Lower leg skin (tissue), 4 donors: ENCODE data around the gene LARP1. TPM values are rescaled to one million over a fixed set of nuclear protein-coding genes. Genes with fewer than 3 reads are reported as not detected.

Source experiments
- DNase-seq, 2 donors: peaks; one replicate each; pipeline ENCODE4 v3.0.0-alpha.2; 2019; ENCODE audit warnings: low spot score in 2 of 2
- H3K4me3 ChIP-seq: fragments of 200-600 bp; sonication (generic); 2 replicates; pipeline ENCODE4 v1.5.1; 2017; ENCODE audit warnings: mild to moderate bottlenecking, low read depth; ENCODE audit not compliant: poor library complexity, severe bottlenecking
- CTCF ChIP-seq, 3 donors: fragments of 450-650 bp; IDR thresholded peaks; one replicate each; pipeline ENCODE4 v1.5.1; 2016; ENCODE audit warnings: antibody characterized with exemption in 3 of 3, mild to moderate bottlenecking in 3 of 3, moderate library complexity in 2 of 3
- POLR2A ChIP-seq, 2 donors: fragments of 450-650 bp; IDR thresholded peaks; one replicate each; pipeline ENCODE4 v1.6.1; 2016 to 2017; ENCODE audit warnings: antibody characterized with exemption in 2 of 2, mild to moderate bottlenecking in 1 of 2, moderate library complexity in 1 of 2
- WGBS, 2 donors: methylation state at CpG; one replicate each; pipeline ENCODE4 v1.1.5; 2018; 5-methylcytosine and 5-hydroxymethylcytosine counted together
- intact Hi-C: fragments of 100-400 bp; cut with DNase I; formaldehyde crosslinking; loops from one replicate; pipeline ENCODE4 v1.15.0; 2023; ENCODE audit warnings: low total_unique reads
- total RNA-seq, 4 donors: library from RNA; depleted of rRNA; stranded (reverse); fragments of >200 nt; gene quantifications; one replicate each; pipeline ENCODE4 v1.1.0, GENCODE V29; 2016

Gene LARP1
- total RNA-seq, 4 donors from 2014 or later: 96.0 to 115 (median 104) TPM

- intact Hi-C loops: no loop called here
- 24 to 29% methylated on average over 5 of the region's 5 CpGs for whole genome bisulfite sequencing, 2 donors
Measured at GRCh38 chr5:154860123-154860522, 104.9 kb downstream of the LARP1 start.

DNA sequence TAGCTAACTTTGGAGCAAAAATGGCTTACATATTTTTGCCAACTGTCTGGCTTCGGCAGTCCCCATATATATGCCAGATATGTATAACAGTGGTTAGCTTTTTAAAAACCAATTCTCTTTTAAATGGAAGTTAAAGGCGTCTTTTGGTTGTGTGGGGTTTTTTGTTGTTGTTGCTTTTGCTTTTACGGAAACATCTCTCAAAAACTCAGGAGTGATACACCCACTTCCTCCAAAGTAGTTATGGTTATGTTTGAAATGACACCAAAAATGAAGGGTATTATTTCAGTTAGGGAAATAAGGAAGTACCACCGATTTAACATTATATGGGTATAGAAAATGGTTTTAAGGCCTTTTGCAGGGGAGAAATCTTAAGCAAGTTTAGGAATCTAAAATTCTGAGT is 105.6 kb downstream of the LARP1 start:
- TF ChIP-seq CTCF (IDR thresholded peaks at IDR 0.05) (no peak), POLR2A (IDR thresholded peaks at IDR 0.05) (no peak)
- no peak overlapping the region for H3K4me3 ChIP-seq
- WGBS, 2 donors: 35 to 39% methylated on average over 4 of the region's 4 CpGs
- no peak for DNase-seq
- intact Hi-C loops: no loop called here

More at GRCh38 chr5:154860123-154860522, 104.9 kb downstream of the LARP1 start:
- no peak for TF ChIP-seq CTCF (IDR thresholded peaks at IDR 0.05)
- TF ChIP-seq POLR2A (IDR thresholded peaks at IDR 0.05): no peak
- H3K4me3 ChIP-seq: no peak overlapping the region
- peak; percentile 62 to 90 for DNase-seq

- no peak overlapping the region for H3K4me3 ChIP-seq
- TF ChIP-seq CTCF (IDR thresholded peaks at IDR 0.05) (no peak), POLR2A (IDR thresholded peaks at IDR 0.05) (no peak)
- 88 to 90% methylated on average over 8 of the region's 8 CpGs for WGBS, 2 donors
- no peak for DNase-seq
- intact Hi-C loops: no loop called here
Measured at GRCh38 chr5:154861946-154862345, 106.8 kb downstream of the LARP1 start.

- 77 to 89% methylated on average over 2 of the region's 2 CpGs for WGBS, 2 donors
- intact Hi-C loops: no loop called here
- no peak overlapping the region for H3K4me3 ChIP-seq
- DNase-seq: no peak
- TF ChIP-seq CTCF (IDR thresholded peaks at IDR 0.05): no peak
- no peak for TF ChIP-seq POLR2A (IDR thresholded peaks at IDR 0.05)
Measured at GRCh38 chr5:154862766-154863165, 107.6 kb downstream of the LARP1 start.

GRCh38 chr5:154863291-154864080 is 108.3 kb downstream of the LARP1 start:
- TF ChIP-seq CTCF (IDR thresholded peaks at IDR 0.05): no peak
- intact Hi-C loops: no loop called here
- DNase-seq: no peak
- H3K4me3 ChIP-seq: no peak overlapping the region
- WGBS, 2 donors: 75 to 88% methylated on average over 7 of the region's 7 CpGs
